ENCODE measurements around the gene SNORC. TPM values are rescaled to one million over a fixed set of nuclear protein-coding genes. Genes with fewer than 3 reads are reported as not detected.

SNORC gene
- total RNA-seq, 1 experiment from 2014 or later = 3.4 TPM

DNA sequence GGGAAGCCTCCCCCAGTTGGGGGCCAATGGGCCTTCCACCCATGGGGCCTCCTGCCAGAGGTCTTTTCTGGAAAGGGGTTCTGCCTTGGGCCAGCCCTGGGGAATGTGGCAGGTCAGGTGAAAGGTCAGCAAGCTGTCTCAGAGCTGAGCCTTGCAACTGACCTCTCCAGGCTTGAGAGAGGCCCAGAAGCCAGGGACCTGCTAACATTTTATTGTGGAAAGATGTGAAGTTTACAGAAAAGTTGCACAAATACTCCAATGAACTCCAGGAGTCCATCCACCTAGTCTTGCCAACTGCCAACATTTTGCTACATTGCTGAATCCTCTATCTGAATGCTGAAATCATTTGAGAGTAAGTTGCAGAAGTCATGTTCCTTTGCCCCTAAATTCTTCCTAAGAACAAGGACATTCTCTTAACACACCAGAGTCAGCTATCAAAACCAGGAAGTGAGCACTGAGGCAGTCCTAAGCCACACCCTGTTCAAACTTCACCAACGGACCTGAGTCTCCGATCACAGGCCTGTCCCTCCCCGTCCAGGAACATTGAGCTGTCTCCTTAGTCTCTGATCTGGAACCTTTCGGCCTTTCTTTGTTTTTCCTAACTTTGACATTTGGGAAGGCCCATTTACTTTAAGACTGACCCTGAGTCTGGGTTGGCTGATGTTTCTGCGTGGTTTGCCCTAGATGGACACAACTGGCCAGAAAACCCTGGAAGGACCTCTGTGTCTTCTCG is 4.0 kb downstream of the SNORC start:
- ChIA-PET POLR2A (interaction anchor here (0.8 kb wide), 1 partner anchor 157 kb away, joined by 5 read pairs; no protein-coding TSS in a partner anchor), CTCF (interaction anchor here (2.1 kb wide), 1 partner anchor 13 kb away, joined by 9 read pairs; no protein-coding TSS in a partner anchor)
- ATAC-seq = no peak
- DNase-seq (ENCODE audit: low spot score) = no peak
- Mint-ChIP-seq H3K9me3 (no peaks in the 10 kb centered on the region), H3K4me1 (peaks cover 4% of the 10 kb centered on the region; the same call in 1 of the 2 replicates), H3K27me3 (ENCODE audit: low read depth) (peaks cover 28% of the 10 kb centered on the region), H3K36me3 (no peaks in the 10 kb centered on the region), H3K27ac (no peak overlapping the region), H3K4me3 (no peak overlapping the region)
- TF ChIP-seq, protein P1, sequence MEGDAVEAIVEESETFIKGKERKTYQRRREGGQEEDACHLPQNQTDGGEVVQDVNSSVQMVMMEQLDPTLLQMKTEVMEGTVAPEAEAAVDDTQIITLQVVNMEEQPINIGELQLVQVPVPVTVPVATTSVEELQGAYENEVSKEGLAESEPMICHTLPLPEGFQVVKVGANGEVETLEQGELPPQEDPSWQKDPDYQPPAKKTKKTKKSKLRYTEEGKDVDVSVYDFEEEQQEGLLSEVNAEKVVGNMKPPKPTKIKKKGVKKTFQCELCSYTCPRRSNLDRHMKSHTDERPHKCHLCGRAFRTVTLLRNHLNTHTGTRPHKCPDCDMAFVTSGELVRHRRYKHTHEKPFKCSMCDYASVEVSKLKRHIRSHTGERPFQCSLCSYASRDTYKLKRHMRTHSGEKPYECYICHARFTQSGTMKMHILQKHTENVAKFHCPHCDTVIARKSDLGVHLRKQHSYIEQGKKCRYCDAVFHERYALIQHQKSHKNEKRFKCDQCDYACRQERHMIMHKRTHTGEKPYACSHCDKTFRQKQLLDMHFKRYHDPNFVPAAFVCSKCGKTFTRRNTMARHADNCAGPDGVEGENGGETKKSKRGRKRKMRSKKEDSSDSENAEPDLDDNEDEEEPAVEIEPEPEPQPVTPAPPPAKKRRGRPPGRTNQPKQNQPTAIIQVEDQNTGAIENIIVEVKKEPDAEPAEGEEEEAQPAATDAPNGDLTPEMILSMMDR (IDR thresholded peaks at IDR 0.05) = no peak
- TF ChIP-seq TCF7 (CRISPR knock-in tag; IDR thresholded peaks at IDR 0.05; ENCODE audit: low read depth) (no peak), ZNF317 (CRISPR knock-in tag; IDR thresholded peaks at IDR 0.05; ENCODE audit: borderline replicate concordance, low read depth) (no peak), FOXJ3 (CRISPR knock-in tag; IDR thresholded peaks at IDR 0.05; ENCODE audit: borderline replicate concordance) (no peak), GRHL2 (CRISPR knock-in tag; IDR thresholded peaks at IDR 0.05; ENCODE audit: insufficient replicate concordance, severe bottlenecking) (no peak), HMGA2 (CRISPR knock-in tag; IDR thresholded peaks at IDR 0.05) (no peak), ESRRA (CRISPR knock-in tag; IDR thresholded peaks at IDR 0.05; ENCODE audit: borderline replicate concordance) (no peak), PRRX2 (CRISPR knock-in tag; IDR thresholded peaks at IDR 0.05) (no peak), TEAD4 (CRISPR knock-in tag; IDR thresholded peaks at IDR 0.05) (no peak), OVOL2 (CRISPR knock-in tag; IDR thresholded peaks at IDR 0.05; ENCODE audit: borderline replicate concordance) (no peak), MXD4 (CRISPR knock-in tag; IDR thresholded peaks at IDR 0.05; ENCODE audit: borderline replicate concordance) (no peak), ZNF121 (CRISPR knock-in tag; IDR thresholded peaks at IDR 0.05) (no peak), ZNF416 (CRISPR knock-in tag; IDR thresholded peaks at IDR 0.05) (no peak), RORB (CRISPR knock-in tag; IDR thresholded peaks at IDR 0.05) (no peak), ZNF138 (CRISPR knock-in tag; conservative IDR thresholded peaks at IDR 0.05) (no peak)
- TF ChIP-seq, protein P2, sequence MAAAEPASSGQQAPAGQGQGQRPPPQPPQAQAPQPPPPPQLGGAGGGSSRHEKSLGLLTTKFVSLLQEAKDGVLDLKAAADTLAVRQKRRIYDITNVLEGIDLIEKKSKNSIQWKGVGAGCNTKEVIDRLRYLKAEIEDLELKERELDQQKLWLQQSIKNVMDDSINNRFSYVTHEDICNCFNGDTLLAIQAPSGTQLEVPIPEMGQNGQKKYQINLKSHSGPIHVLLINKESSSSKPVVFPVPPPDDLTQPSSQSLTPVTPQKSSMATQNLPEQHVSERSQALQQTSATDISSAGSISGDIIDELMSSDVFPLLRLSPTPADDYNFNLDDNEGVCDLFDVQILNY (CRISPR knock-in tag; IDR thresholded peaks at IDR 0.05) = no peak
- TF ChIP-seq, protein P3, sequence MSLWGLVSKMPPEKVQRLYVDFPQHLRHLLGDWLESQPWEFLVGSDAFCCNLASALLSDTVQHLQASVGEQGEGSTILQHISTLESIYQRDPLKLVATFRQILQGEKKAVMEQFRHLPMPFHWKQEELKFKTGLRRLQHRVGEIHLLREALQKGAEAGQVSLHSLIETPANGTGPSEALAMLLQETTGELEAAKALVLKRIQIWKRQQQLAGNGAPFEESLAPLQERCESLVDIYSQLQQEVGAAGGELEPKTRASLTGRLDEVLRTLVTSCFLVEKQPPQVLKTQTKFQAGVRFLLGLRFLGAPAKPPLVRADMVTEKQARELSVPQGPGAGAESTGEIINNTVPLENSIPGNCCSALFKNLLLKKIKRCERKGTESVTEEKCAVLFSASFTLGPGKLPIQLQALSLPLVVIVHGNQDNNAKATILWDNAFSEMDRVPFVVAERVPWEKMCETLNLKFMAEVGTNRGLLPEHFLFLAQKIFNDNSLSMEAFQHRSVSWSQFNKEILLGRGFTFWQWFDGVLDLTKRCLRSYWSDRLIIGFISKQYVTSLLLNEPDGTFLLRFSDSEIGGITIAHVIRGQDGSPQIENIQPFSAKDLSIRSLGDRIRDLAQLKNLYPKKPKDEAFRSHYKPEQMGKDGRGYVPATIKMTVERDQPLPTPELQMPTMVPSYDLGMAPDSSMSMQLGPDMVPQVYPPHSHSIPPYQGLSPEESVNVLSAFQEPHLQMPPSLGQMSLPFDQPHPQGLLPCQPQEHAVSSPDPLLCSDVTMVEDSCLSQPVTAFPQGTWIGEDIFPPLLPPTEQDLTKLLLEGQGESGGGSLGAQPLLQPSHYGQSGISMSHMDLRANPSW (CRISPR knock-in tag; conservative IDR thresholded peaks at IDR 0.05; ENCODE audit: low read depth) = no peak
- TF ChIP-seq, protein P4, sequence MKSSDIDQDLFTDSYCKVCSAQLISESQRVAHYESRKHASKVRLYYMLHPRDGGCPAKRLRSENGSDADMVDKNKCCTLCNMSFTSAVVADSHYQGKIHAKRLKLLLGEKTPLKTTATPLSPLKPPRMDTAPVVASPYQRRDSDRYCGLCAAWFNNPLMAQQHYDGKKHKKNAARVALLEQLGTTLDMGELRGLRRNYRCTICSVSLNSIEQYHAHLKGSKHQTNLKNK (CRISPR knock-in tag; IDR thresholded peaks at IDR 0.05) = no peak
- TF ChIP-seq, protein P5, sequence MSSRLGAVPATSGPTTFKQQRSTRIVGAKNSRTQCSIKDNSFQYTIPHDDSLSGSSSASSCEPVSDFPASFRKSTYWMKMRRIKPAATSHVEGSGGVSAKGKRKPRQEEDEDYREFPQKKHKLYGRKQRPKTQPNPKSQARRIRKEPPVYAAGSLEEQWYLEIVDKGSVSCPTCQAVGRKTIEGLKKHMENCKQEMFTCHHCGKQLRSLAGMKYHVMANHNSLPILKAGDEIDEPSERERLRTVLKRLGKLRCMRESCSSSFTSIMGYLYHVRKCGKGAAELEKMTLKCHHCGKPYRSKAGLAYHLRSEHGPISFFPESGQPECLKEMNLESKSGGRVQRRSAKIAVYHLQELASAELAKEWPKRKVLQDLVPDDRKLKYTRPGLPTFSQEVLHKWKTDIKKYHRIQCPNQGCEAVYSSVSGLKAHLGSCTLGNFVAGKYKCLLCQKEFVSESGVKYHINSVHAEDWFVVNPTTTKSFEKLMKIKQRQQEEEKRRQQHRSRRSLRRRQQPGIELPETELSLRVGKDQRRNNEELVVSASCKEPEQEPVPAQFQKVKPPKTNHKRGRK (CRISPR knock-in tag; IDR thresholded peaks at IDR 0.05; ENCODE audit: borderline replicate concordance) = no peak
